Stimulated activated effector memory CD8-positive, alpha-beta T cell treated with anti-CD3 and anti-CD28 coated beads, Interleukin-12 subunit alpha, Interleukin-12 subunit beta, amount 100 ng/mL, for 72 hours (primary cell): Measurements from ENCODE around the gene ARHGEF11.

ENCODE experiments used
- ATAC-seq: fragments of 150-1000 bp; cut with Tn5 transposase; 2 replicates; pipeline ENCODE4 v1.10.0; 2021
- DNase-seq, 2 donors: peaks; one replicate each; pipeline ENCODE4 v3.0.0; 2021 to 2022; ENCODE audit warnings: low spot score in 2 of 2
- H3K27ac Mint-ChIP-seq: one replicate; pipeline ENCODE4 v1.8.0; 2022; ENCODE audit warnings: mild to moderate bottlenecking, mixed read lengths
- H3K36me3 Mint-ChIP-seq: one replicate; pipeline ENCODE4 v1.8.0; 2022; ENCODE audit warnings: mild to moderate bottlenecking, mixed read lengths
- H3K4me1 Mint-ChIP-seq: one replicate; pipeline ENCODE4 v1.8.0; 2022; ENCODE audit warnings: mixed read lengths
- H3K4me3 Mint-ChIP-seq: one replicate; pipeline ENCODE4 v1.8.0; 2022; ENCODE audit warnings: mild to moderate bottlenecking, mixed read lengths
- H3K9me3 Mint-ChIP-seq: one replicate; pipeline ENCODE4 v1.8.0; 2022; ENCODE audit warnings: mixed read lengths

The ARHGEF11 gene

GRCh38 chr1:156941675-156942074 is 103.9 kb downstream of the ARHGEF11 start:
- no peaks in the 10 kb centered on the region for H3K36me3 Mint-ChIP-seq
- DNase-seq (no peak), ATAC-seq (no peak)
- no peaks in the 10 kb centered on the region for H3K9me3 Mint-ChIP-seq
- no peaks in the 10 kb centered on the region for H3K4me1 Mint-ChIP-seq
- H3K4me3 Mint-ChIP-seq = no peak overlapping the region
- no peak overlapping the region for H3K27ac Mint-ChIP-seq

DNA sequence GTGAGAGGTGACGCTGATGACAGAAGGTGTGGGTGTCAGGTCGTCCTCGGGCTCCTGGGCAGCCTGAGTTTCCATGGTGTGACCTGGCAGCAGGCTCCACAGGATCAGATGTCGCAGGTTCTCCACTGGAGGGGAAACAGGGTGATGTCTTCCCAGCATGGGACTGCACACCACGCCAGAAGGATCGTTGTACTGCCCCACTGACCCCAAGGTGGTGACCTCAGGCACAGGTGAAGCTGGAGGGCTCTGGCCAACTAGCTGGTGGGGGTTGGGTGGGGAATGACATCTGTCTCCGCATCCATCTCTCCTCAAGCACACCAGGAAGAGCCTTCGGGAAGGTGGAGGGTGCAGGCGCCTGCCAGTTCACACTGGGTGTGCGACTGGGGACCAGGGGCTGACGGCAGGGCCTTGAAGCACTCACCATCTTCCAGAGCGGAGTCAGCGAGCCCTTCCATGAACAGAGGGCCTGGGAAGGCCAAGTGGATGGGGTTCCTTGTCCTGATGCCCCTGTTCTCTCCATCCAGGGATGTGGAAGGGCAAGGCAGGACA is 105.7 kb downstream of the ARHGEF11 start:
- Mint-ChIP-seq H3K36me3 (no peaks in the 10 kb centered on the region), H3K9me3 (no peaks in the 10 kb centered on the region), H3K4me3 (no peak overlapping the region), H3K4me1 (no peaks in the 10 kb centered on the region), H3K27ac (no peak overlapping the region)
- ATAC-seq (no peak), DNase-seq (no peak)

DNA sequence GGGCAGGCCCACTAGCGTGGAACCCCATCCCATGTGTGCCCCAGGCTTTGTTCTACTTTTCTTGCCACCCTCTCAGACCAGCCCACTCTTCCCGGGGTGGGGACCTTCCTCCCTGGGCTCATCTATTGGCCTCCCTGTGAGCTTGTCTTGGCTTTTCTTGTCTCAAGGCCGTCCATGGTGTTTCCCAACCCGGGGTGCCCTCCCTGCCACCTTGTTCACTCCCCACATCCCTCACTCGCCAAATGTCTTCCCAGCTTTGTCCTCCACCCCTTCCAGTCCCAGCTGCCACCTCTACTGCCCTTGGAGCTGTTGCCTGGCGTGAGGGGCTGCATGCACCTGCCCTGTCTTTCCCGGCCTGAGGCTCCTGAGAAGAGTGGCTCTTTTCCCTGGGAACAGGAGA is 106.7 kb downstream of the ARHGEF11 start:
- no peaks in the 10 kb centered on the region for H3K4me1 Mint-ChIP-seq
- ATAC-seq = no peak
- H3K27ac Mint-ChIP-seq = no peak overlapping the region
- DNase-seq = no peak
- no peak overlapping the region for H3K4me3 Mint-ChIP-seq
- no peaks in the 10 kb centered on the region for H3K36me3 Mint-ChIP-seq
- H3K9me3 Mint-ChIP-seq = no peaks in the 10 kb centered on the region

DNA sequence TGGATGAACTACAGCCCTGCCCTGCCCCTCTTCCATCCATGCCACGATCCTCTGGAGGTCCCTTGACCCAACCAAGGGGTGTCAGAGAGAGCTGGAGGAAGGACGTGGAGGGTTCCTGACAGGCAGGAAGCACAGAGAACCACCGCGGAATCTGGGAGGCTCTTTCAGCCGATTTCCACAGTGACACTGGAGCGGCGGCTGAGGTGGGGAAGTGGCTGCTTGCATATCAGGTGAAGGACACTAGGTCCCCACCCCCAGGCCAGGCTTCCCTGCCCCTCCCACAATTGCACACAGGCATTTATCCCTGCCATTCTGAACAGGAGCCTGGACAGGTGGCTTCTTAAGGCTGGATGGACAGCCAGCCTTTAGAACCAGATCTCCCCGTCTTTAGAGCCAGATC is 107.7 kb downstream of the ARHGEF11 start:
- Mint-ChIP-seq H3K4me1 (no peaks in the 10 kb centered on the region), H3K4me3 (no peak overlapping the region), H3K27ac (no peak overlapping the region), H3K36me3 (no peaks in the 10 kb centered on the region), H3K9me3 (no peaks in the 10 kb centered on the region)
- DNase-seq (no peak), ATAC-seq (no peak)

DNA sequence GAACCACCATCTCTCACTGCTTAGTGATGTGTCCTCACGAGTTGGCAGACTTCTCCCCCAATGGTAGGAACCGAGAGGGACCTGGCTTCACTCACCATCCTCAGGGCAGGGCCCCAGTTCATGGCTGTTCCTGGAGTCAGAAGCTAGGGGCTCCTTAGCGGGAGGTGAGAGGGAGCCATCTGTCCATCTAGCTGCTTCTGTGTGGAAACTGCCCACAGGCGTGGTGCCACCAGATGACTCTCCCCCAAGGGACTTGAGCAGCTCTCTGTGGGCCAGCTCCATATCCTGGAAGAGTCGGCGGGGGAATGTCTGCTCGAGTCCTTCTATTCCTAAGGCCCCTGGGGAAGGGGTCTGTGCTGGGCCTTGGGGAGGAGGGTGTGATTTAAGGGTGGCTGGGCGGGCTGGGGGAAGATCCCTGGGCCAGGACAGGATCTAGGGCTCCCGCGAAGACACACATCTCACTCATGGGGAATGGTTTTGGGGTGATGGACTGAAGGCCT is 108.8 kb downstream of the ARHGEF11 start:
- Mint-ChIP-seq H3K4me3 (no peak overlapping the region), H3K4me1 (no peaks in the 10 kb centered on the region), H3K36me3 (no peaks in the 10 kb centered on the region), H3K27ac (no peak overlapping the region), H3K9me3 (no peaks in the 10 kb centered on the region)
- DNase-seq (no peak), ATAC-seq (no peak)

- no peak overlapping the region for H3K27ac Mint-ChIP-seq
- H3K36me3 Mint-ChIP-seq = no peaks in the 10 kb centered on the region
- ATAC-seq = no peak
- H3K4me1 Mint-ChIP-seq = no peaks in the 10 kb centered on the region
- no peak for DNase-seq
- H3K9me3 Mint-ChIP-seq = no peaks in the 10 kb centered on the region
- no peak overlapping the region for H3K4me3 Mint-ChIP-seq
Observed at GRCh38 chr1:156936191-156936590, 109.4 kb downstream of the ARHGEF11 start.

DNA sequence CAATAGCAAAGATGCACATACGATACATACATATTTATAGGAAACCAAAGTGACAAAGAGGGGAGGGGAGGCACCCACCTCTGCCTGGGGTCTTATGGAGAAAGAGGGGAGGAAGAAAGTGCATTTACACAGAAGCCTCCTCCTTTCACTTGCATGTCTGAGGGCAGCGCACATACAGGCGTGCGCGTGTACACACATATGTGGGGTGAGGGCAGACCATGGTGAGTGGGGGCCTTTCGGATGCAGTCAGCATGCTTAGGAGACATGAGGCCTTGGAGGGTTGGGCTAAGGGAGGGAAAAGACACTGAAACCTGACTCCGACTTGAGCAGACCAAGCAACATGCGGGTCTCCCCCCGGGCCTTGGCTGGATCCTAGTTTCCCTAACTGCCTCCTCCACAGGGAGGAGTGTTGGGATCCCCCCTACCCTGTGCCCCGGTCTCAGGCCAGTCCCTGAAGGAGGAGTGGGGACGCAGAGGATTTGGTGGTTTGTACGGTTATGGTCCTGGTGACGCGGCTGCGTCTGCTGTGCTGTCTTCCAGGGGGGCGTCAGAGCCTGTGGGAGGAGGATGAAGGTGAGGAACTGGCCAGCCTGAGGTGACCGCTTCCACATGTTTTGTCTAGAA is 109.9 kb downstream of the ARHGEF11 start:
- DNase-seq = no peak
- Mint-ChIP-seq H3K27ac (no peak overlapping the region), H3K4me1 (no peaks in the 10 kb centered on the region), H3K4me3 (no peak overlapping the region), H3K9me3 (no peaks in the 10 kb centered on the region), H3K36me3 (no peaks in the 10 kb centered on the region)
- no peak for ATAC-seq

GRCh38 chr1:156933136-156933535 is 112.4 kb downstream of the ARHGEF11 start:
- Mint-ChIP-seq H3K27ac (no peak overlapping the region), H3K36me3 (no peaks in the 10 kb centered on the region), H3K4me3 (no peak overlapping the region), H3K4me1 (peaks cover 4% of the 10 kb centered on the region), H3K9me3 (no peaks in the 10 kb centered on the region)
- DNase-seq = no peak
- ATAC-seq = no peak

DNA sequence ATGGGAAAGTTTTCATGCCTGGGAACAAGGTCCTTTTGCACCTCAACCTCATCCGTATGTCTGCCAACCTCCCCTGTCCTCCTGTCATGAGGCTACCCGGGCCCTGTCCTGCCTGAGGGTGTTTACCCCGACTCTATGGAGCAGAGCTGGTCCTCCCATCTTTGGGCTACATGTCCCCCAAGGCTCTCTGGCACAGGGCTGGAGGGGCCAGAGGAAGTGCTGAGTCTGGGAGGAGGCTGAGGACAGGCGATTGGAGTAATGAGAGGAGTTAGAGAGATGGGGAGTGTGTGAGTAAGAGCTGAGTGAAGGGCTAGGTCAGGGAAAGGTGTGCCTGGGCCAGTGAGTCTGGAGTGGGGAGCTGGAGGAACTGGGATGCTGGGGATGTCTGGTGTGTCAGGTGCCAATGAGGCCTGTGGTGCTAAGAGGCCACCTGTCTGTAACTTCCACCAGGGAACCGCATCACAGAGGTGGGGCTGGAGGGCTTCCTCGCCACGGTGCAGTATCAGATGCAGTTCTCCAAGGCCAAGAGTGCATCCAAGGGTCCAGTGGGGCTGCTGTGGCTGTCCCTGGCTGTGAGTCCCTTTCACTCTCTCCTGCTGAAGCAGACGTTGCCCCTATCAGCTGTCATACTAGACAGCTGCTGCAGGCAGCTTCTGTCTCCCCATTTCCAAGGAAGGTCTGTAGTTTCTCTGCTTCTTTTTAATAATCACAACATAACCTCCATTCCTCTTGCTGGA is 113.4 kb downstream of the ARHGEF11 start:
- no peaks in the 10 kb centered on the region for H3K9me3 Mint-ChIP-seq
- ATAC-seq (no peak), DNase-seq (no peak)
- H3K4me1 Mint-ChIP-seq = peaks cover 12% of the 10 kb centered on the region
- no peak overlapping the region for H3K27ac Mint-ChIP-seq
- no peaks in the 10 kb centered on the region for H3K36me3 Mint-ChIP-seq
- H3K4me3 Mint-ChIP-seq = no peak overlapping the region

GRCh38 chr1:156931211-156931952 is 114.2 kb downstream of the ARHGEF11 start:
- no peak for ATAC-seq
- no peak overlapping the region for H3K27ac Mint-ChIP-seq
- DNase-seq = no peak
- no peaks in the 10 kb centered on the region for H3K9me3 Mint-ChIP-seq
- no peak overlapping the region for H3K4me3 Mint-ChIP-seq
- H3K4me1 Mint-ChIP-seq = peaks cover 20% of the 10 kb centered on the region
- no peaks in the 10 kb centered on the region for H3K36me3 Mint-ChIP-seq

DNA sequence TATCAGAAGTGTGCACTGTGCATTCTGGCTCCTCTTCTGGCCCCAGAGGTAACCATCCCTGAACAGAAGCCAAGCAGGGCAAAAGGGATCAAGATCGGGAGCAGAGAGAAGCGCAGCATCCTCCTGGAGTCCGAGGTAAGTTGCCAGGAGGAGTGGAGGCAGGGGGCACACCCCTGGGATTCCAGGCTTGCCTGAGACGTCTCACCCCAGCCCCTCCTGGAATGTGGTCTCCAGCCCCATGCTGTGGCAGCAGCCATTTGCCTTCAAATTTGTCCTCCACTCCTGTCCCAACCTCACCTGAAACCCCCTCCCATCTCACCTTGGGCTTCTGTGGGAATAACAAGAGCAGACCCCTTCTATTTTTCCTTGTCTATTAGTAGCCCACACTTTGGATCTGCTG is 115.1 kb downstream of the ARHGEF11 start:
- no peak overlapping the region for H3K4me3 Mint-ChIP-seq
- ATAC-seq (no peak), DNase-seq (no peak)
- H3K36me3 Mint-ChIP-seq = no peaks in the 10 kb centered on the region
- H3K9me3 Mint-ChIP-seq = no peaks in the 10 kb centered on the region
- no peak overlapping the region for H3K27ac Mint-ChIP-seq
- H3K4me1 Mint-ChIP-seq = peaks cover 29% of the 10 kb centered on the region

DNA sequence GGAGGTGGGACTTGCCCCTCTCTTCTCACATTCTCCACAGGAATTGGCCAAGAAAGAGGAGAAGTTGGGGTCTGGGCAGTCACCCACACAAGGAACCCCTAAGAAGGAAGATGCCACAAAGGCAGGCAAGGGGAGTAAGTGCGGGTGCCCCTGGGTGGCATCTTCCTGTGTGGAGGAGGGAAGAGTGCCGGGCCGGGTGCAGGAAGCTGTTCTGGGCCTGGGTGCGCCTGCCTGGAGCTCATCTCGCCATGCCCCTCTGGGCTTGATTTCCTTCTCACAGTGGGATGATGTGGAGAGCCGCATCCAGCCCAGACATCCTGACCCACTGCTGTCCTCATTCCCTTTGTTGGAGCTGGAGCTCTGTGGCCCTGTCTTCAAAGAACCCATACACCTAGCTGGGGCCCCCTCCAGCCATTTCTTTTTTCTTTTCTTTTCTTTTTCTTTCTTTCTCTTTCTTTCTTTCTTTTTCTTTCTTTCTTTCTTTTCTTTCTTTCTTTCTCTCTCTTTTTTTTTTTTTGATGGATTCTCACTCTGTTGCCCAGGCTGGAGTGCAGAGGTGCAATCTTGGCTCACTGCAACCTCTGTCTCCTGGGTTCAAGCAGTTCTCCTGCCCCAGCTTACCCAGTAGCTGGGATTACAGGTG is 115.8 kb downstream of the ARHGEF11 start:
- Mint-ChIP-seq H3K27ac (no peak overlapping the region), H3K4me1 (peaks cover 33% of the 10 kb centered on the region), H3K4me3 (no peak overlapping the region), H3K36me3 (no peaks in the 10 kb centered on the region), H3K9me3 (no peaks in the 10 kb centered on the region)
- ATAC-seq = no peak
- no peak for DNase-seq

- Mint-ChIP-seq H3K27ac (no peak overlapping the region), H3K9me3 (no peaks in the 10 kb centered on the region), H3K4me3 (peak overlapping the region; percentile 35), H3K4me1 (peaks cover 38% of the 10 kb centered on the region), H3K36me3 (no peaks in the 10 kb centered on the region)
- DNase-seq = no peak
- ATAC-seq = no peak
Observed at GRCh38 chr1:156928043-156928602, 117.4 kb downstream of the ARHGEF11 start.

DNA sequence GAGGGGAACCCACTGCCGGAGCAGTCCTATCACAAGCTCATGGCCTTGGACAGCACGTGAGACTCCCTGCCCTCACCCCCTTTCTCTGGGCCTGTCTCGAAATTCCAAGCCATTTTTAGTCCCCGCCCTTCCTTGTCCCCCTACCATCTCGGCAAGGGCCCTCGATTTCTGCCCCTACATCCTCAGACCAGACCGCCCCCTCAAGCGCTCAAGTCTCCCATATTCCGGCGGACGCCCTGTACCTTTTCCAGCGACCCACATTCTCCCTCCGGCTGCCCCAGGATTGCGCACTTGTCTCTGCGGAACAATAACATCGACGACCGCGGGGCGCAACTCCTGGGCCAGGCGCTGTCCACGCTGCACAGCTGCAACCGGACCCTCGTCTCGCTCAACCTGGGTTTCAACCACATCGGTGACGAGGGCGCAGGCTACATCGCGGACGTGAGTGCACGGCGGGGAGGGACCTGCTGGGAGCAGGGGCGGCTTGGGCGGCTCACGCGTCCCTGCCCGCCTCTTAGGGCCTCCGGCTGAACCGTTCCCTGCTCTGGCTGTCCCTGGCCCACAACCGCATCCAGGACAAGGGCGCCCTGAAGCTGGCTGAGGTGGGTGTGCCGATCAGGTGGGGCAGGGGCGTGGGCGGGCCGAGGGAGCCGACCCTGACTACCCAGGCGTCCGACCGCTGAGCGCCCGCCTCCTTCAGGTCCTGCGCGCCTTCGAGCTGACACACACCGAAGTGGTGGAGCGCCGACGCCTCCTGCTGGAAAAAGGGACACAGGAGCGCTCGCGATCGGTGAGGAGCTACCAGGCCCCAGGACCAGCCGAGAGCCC is 118.1 kb downstream of the ARHGEF11 start:
- Mint-ChIP-seq H3K9me3 (no peaks in the 10 kb centered on the region), H3K27ac (no peak overlapping the region), H3K36me3 (no peaks in the 10 kb centered on the region), H3K4me1 (peaks cover 41% of the 10 kb centered on the region), H3K4me3 (peak overlapping the region; percentile 35)
- ATAC-seq = peak; percentile 70
- DNase-seq = peak; percentile 50 to 80
